ENCODE results near the gene FILIP1.

The FILIP1 gene

DNA sequence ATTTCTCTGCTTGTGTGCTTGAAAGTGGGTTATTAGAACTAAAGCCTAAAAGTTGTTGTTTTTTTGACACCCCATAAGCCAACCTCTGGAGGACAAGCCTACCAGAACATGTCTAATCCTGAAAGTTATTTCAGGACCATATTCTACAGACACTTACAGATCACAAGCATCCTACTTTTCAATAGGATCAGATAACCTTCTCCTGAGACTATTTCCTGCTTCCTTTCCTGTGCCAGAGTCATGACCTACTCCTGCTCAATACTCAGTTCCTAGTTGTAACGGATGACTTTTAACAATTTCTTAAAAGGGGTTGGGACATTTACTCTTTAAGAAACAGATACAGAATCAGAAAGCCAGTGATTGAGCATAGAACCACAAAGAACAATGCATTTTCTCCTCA, 5.3 kb upstream of the FILIP1 start:
- no peak for DNase-seq
- TF ChIP-seq, protein P1, sequence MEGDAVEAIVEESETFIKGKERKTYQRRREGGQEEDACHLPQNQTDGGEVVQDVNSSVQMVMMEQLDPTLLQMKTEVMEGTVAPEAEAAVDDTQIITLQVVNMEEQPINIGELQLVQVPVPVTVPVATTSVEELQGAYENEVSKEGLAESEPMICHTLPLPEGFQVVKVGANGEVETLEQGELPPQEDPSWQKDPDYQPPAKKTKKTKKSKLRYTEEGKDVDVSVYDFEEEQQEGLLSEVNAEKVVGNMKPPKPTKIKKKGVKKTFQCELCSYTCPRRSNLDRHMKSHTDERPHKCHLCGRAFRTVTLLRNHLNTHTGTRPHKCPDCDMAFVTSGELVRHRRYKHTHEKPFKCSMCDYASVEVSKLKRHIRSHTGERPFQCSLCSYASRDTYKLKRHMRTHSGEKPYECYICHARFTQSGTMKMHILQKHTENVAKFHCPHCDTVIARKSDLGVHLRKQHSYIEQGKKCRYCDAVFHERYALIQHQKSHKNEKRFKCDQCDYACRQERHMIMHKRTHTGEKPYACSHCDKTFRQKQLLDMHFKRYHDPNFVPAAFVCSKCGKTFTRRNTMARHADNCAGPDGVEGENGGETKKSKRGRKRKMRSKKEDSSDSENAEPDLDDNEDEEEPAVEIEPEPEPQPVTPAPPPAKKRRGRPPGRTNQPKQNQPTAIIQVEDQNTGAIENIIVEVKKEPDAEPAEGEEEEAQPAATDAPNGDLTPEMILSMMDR (IDR thresholded peaks at IDR 0.05), result no peak

DNA sequence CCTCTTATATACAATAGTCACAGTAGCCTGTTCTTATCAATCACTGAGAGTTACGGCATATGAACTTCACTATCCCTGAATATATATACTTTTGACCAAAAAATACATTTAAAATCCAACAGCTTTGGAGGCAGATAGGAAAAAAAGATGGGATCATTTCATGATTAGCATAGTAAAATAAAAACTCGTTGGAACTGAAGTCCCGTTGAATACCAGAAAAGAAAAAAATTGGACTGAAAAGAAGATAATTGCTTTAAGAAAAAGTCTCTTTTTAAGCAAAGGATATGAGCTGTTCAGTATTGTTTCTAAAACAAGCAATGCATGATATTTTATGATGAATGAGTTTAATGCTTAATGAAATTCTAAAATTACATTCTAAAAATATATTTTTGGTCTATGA, 4.4 kb upstream of the FILIP1 start:
- Mint-ChIP-seq H3K9me3 (no peaks in the 10 kb centered on the region), H3K27ac (no peak overlapping the region), H3K27me3 (ENCODE audit: low read depth, poor library complexity) (no peaks in the 10 kb centered on the region), H3K36me3 (ENCODE audit: low read depth) (no peaks in the 10 kb centered on the region), H3K4me1 (peaks cover 22% of the 10 kb centered on the region), H3K4me3 (no peak overlapping the region)
- no peak for DNase-seq
- TF ChIP-seq, protein P1 (IDR thresholded peaks at IDR 0.05), result no peak

More for the DNA sequence above, 5.3 kb upstream of the FILIP1 start:
- H3K9me3 Mint-ChIP-seq, result no peaks in the 10 kb centered on the region
- peaks cover 3% of the 10 kb centered on the region for H3K27me3 Mint-ChIP-seq (ENCODE audit: low read depth, poor library complexity)
- no peaks in the 10 kb centered on the region for H3K36me3 Mint-ChIP-seq (ENCODE audit: low read depth)
- no peak overlapping the region for H3K27ac Mint-ChIP-seq
- no peak overlapping the region for H3K4me3 Mint-ChIP-seq
- peaks cover 14% of the 10 kb centered on the region for H3K4me1 Mint-ChIP-seq

DNA sequence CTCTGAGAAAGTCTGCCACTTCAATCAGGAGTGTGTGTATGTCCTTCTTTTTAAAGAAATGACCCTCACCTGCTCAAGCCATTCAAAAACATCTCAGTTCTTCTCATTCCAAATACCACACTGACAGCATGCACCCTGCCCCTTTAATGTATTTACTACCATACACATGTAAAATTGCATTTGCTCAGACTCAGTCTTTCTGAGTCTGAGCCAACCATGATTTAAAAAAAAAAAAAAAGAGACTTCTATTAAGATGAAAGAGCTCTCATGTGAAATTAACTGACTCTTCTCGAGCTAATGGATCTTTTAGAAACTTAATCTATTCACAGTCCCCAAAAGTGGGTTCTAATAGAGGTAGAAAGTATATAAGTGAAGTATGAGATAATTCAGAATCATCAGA, 1.4 kb upstream of the FILIP1 start:
- Mint-ChIP-seq H3K4me1 (peaks cover 25% of the 10 kb centered on the region), H3K9me3 (no peaks in the 10 kb centered on the region), H3K4me3 (no peak overlapping the region), H3K27me3 (ENCODE audit: low read depth, poor library complexity) (no peaks in the 10 kb centered on the region), H3K27ac (no peak overlapping the region), H3K36me3 (ENCODE audit: low read depth) (no peaks in the 10 kb centered on the region)
- TF ChIP-seq, protein P1 (IDR thresholded peaks at IDR 0.05), result no peak
- DNase-seq, result no peak

DNA sequence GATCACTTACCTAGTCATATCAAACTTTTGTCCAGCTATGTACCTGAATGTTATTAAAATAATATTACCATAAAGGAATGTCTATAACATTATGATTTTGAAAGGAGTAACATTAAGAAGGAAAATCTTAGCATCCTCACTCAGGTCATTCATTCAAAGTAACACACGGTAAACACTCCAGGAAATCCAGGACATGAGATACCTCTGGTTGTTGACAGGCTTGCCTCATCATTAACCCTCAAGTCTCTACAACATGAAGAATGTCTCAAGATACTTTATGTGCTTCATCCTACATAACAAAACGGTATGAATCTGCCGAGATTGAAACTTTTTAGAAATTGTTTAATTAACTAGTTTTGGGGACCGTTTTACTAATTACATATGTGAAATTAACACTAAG, 690 bp upstream of the FILIP1 start:
- Mint-ChIP-seq H3K27me3 (ENCODE audit: low read depth, poor library complexity) (no peaks in the 10 kb centered on the region), H3K36me3 (ENCODE audit: low read depth) (no peaks in the 10 kb centered on the region), H3K9me3 (no peaks in the 10 kb centered on the region), H3K4me1 (peaks cover 25% of the 10 kb centered on the region), H3K4me3 (no peak overlapping the region), H3K27ac (no peak overlapping the region)
- TF ChIP-seq, protein P1 (IDR thresholded peaks at IDR 0.05), result no peak
- no peak for DNase-seq

DNA sequence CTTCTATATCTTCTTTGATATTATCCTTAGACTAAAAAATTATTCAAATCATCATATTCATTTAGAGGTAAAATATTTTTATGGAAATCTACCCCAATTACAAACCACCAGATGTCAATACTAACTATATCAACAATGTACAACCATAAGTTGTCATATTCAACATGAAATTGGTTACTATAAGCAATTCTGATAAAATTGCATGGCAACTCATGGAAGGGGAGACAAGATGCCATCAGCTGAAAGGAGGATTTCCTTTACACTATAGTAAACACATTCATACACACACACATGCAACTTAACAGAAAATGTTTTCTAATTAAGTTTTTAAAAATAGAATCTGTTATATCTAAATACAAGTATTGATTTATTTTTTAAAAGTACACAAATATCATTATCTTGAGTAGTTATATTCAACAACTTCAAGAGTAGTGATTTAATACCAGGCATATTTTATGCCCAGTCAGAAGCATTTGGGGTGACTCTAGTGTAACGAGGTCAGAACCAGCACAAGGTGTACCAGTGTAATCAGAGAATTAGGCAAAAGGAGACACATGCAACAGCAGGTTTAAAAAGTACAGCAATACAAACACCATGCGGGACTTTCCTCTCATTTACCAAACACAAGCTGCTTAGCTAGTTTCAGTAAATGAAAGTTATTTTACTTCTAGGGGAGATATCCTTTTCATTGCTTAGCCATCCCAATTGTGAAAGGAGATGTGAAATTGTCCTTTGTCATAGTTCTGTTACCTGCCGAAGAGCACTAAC, 1.0 kb downstream of the FILIP1 start:
- H3K27ac Mint-ChIP-seq, result no peak overlapping the region
- H3K4me3 Mint-ChIP-seq, result no peak overlapping the region
- no peaks in the 10 kb centered on the region for H3K9me3 Mint-ChIP-seq
- no peaks in the 10 kb centered on the region for H3K36me3 Mint-ChIP-seq (ENCODE audit: low read depth)
- peaks cover 25% of the 10 kb centered on the region for H3K4me1 Mint-ChIP-seq
- DNase-seq, result no peak
- TF ChIP-seq, protein P1 (IDR thresholded peaks at IDR 0.05), result no peak
- no peaks in the 10 kb centered on the region for H3K27me3 Mint-ChIP-seq (ENCODE audit: low read depth, poor library complexity)

DNA sequence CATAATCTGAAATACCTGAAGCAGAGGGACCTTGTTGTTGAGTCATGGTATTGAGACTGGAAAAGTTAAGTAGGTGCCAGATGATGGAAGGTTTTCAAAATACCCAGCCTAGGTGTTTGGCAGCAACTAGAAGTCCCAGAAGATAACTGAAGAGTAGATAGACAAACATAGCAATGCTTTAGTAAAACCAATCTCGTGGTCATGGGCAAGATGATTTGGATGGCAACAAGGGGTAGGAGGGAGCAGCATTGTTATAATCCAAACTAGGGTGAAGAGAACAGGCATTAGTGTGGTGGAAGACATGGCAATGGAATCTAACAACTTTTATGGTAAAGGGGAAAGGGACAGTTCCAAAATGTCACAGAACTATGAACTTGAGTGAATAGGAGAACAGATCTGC, 2.3 kb downstream of the FILIP1 start:
- Mint-ChIP-seq H3K27ac (peak overlapping the region; percentile 6), H3K36me3 (ENCODE audit: low read depth) (no peaks in the 10 kb centered on the region), H3K4me1 (peaks cover 25% of the 10 kb centered on the region), H3K27me3 (ENCODE audit: low read depth, poor library complexity) (no peaks in the 10 kb centered on the region), H3K9me3 (no peaks in the 10 kb centered on the region), H3K4me3 (no peak overlapping the region)
- no peak for DNase-seq
- TF ChIP-seq, protein P1 (IDR thresholded peaks at IDR 0.05), result no peak

Data from nephron progenitor cell (in vitro differentiated cells).